HepG2 (cell line): ENCODE results near the gene LSM14B. TPM values are rescaled to one million over a fixed set of nuclear protein-coding genes. Genes with fewer than 3 reads are reported as not detected.

Experiments used
- ATAC-seq: fragments of 200-7000 bp; cut with Tn5 transposase; 3 replicates; pipeline ENCODE4 v1.9.1; 2020; ENCODE audit warnings: mild to moderate bottlenecking, moderate library complexity
- BruUV-seq: library from RNA; stranded (reverse); fragments of 400-500 nt; replicated peaks from 2 replicates; lab custom pipeline; 2021; lab: Mats Ljungman, UMichigan
- CTCF ChIA-PET: fragments of 300-600 bp; formaldehyde crosslinking; extraction: SDS; loops from one replicate; lab custom pipeline; 2021; ENCODE audit warnings: low total read pairs, inconsistent platforms, low intra/inter-chr PET ratio; lab: Yijun Ruan, JAX
- POLR2A ChIA-PET: fragments of 350-600 bp; sonication (Branson Sonifier 250); formaldehyde crosslinking; loops from one replicate; lab custom pipeline; 2020; ENCODE audit warnings: antibody characterized with exemption, inconsistent platforms; lab: Yijun Ruan, JAX
- DNase-seq: peaks from one replicate; pipeline ENCODE4 v3.0.0-alpha.2; 2015; ENCODE audit warnings: low spot score
- FAIRE-seq: peaks from 3 replicates; lab custom pipeline; 2011; peaks lifted over from hg19 to GRCh38; lab: Jason Lieb, UNC
- H2AFZ ChIP-seq: one replicate; pipeline ENCODE4 v1.6.1; 2011; ENCODE audit warnings: low read length, inconsistent platforms
- H3K27ac ChIP-seq: fragments of 300-600 bp; 3 replicates; pipeline ENCODE4 v1.8.0; 2011; ENCODE audit warnings: mixed run types, mild to moderate bottlenecking, mixed read lengths, low read length, inconsistent platforms; ENCODE audit not compliant: insufficient read depth; ENCODE audit errors: extremely low read length
- H3K27me3 ChIP-seq, 2 experiments: fragments of 200-600 bp in 1 of 2; 2 replicates in 1 of 2; 3 replicates in 1 of 2; pipeline versions ENCODE4 v1.6.0 to v1.8.0; 2011; ENCODE audit warnings: low read length in 2 of 2, mild to moderate bottlenecking in 2 of 2, moderate library complexity in 2 of 2, inconsistent platforms in 1 of 2; ENCODE audit not compliant: insufficient read depth in 2 of 2, control insufficient read depth in 1 of 2
- H3K36me3 ChIP-seq, 2 experiments: fragments of 200-600 bp in 1 of 2; replicated peaks in 1 of 2; 2 replicates in 1 of 2; 3 replicates in 1 of 2; pipeline versions ENCODE4 v1.5.1 to v1.8.0; 2011; ENCODE audit warnings: low read length in 2 of 2, inconsistent platforms in 1 of 2; ENCODE audit not compliant: insufficient read depth in 2 of 2, control insufficient read depth in 1 of 2
- H3K4me1 ChIP-seq: 2 replicates; pipeline ENCODE4 v1.5.1; 2012; ENCODE audit warnings: low read length, inconsistent platforms; ENCODE audit not compliant: insufficient read depth
- H3K4me2 ChIP-seq: 2 replicates; pipeline ENCODE4 v1.6.0; 2011; ENCODE audit warnings: low read depth, low read length, inconsistent platforms
- H3K4me3 ChIP-seq, 3 experiments: fragments of 200-600 bp in 1 of 3; sonication (generic), shearing (Covaris generic) in 1 of 3; replicated peaks in 1 of 3; 2 replicates each; pipeline ENCODE4 v1.5.1; 2011 to 2016; ENCODE audit warnings: low read length in 3 of 3, inconsistent platforms in 2 of 3, low read depth in 2 of 3, mild to moderate bottlenecking in 2 of 3, control low read depth in 1 of 3, mixed read lengths in 1 of 3; ENCODE audit not compliant: insufficient read depth in 1 of 3
- H3K79me2 ChIP-seq: one replicate; pipeline ENCODE4 v1.6.1; 2011; ENCODE audit warnings: low read length, inconsistent platforms; ENCODE audit not compliant: insufficient read depth
- H3K9ac ChIP-seq: 2 replicates; pipeline ENCODE4 v1.6.0; 2011; ENCODE audit warnings: mild to moderate bottlenecking, low read depth, low read length, inconsistent platforms; ENCODE audit not compliant: insufficient read depth
- H3K9me3 ChIP-seq: 2 replicates; pipeline ENCODE4 v1.5.1; 2012; ENCODE audit warnings: mild to moderate bottlenecking, low read length
- H4K20me1 ChIP-seq: 2 replicates; pipeline ENCODE4 v1.6.0; 2011; ENCODE audit warnings: inconsistent platforms, mild to moderate bottlenecking, low read length, moderate library complexity; ENCODE audit not compliant: insufficient read depth
- FOXA1 ChIP-seq, 2 experiments: fragments of 450-650 bp in 1 of 2; sonication (generic) in 1 of 2; formaldehyde crosslinking in 1 of 2; IDR thresholded peaks; 2 replicates each; pipeline versions ENCODE4 v1.4.0 to v1.6.1; 2016 to 2020; ENCODE audit warnings: missing genetic modification reagents in 1 of 2
- HNRNPL ChIP-seq: fragments of 200-400 bp; formaldehyde crosslinking; IDR thresholded peaks from 2 replicates; pipeline ENCODE4 v1.6.1; 2017; ENCODE audit warnings: mild to moderate bottlenecking, low read depth, low read length
- KDM4B ChIP-seq: sonication (generic); formaldehyde crosslinking; IDR thresholded peaks from 2 replicates; pipeline ENCODE4 v1.4.0; 2020; ENCODE audit warnings: missing genetic modification reagents
- PAX8 ChIP-seq: sonication (generic); formaldehyde crosslinking; IDR thresholded peaks from 2 replicates; pipeline ENCODE4 v1.8.0; 2022; ENCODE audit warnings: mild to moderate bottlenecking, missing genetic modification reagents, borderline replicate concordance
- ZNF337 ChIP-seq: sonication (generic); formaldehyde crosslinking; IDR thresholded peaks from 2 replicates; pipeline ENCODE4 v1.5.1; 2020; ENCODE audit warnings: missing genetic modification reagents, low read depth, mild to moderate bottlenecking, borderline replicate concordance
- ZNF34 ChIP-seq: sonication (generic); formaldehyde crosslinking; IDR thresholded peaks from 2 replicates; pipeline ENCODE4 v1.4.0; 2020; ENCODE audit warnings: mild to moderate bottlenecking, missing genetic modification reagents, borderline replicate concordance
- ZNF747 ChIP-seq: sonication (generic); formaldehyde crosslinking; IDR thresholded peaks from 2 replicates; pipeline ENCODE4 v1.8.1; 2023; ENCODE audit warnings: missing genetic modification reagents, mild to moderate bottlenecking, borderline replicate concordance
- WGBS: methylation state at CpG from one replicate; pipeline ENCODE4 v1.1.6; 2017; ENCODE audit warnings: low lambda C conversion rate; 5-methylcytosine and 5-hydroxymethylcytosine counted together
- in situ Hi-C: cut with HindIII; loops from 2 replicates; pipeline ENCODE4 v1.10.0; 2017; ENCODE audit warnings: low pct_unique_long_range_greater_than_20kb; ENCODE audit not compliant: extremely low pct_ligation_motif_present
- intact Hi-C: fragments of 100-400 bp; cut with micrococcal nuclease; formaldehyde crosslinking; loops from one replicate; pipeline ENCODE4 v1.10.0; 2022; ENCODE audit not compliant: unreplicated experiment
- polyA plus RNA-seq, 8 experiments: library from polyadenylated mRNA; depleted of rRNA in 3 of 8; stranded (reverse) in 7 of 8; unstranded in 1 of 8; fragments of >200 nt; fragmentation: Illumina TruSeq in 4 of 8; extraction: Trizol in 4 of 8; gene quantifications; 2 replicates each; pipeline versions ENCODE4 v1.2.1 to v1.2.3, GENCODE V29; 2011 to 2016; ENCODE audit warnings: low read depth in 4 of 8, missing spikeins in 1 of 8, mixed read lengths in 1 of 8; ENCODE audit not compliant: insufficient read depth in 1 of 8
- total RNA-seq, 5 experiments: library from RNA; depleted of rRNA; stranded (reverse); fragments of >200 nt; fragmentation: Illumina TruSeq; extraction: Trizol; gene quantifications; 2 replicates each; pipeline ENCODE4 v1.2.3, GENCODE V29; 2016; ENCODE audit warnings: low read depth in 1 of 5
- TF ChIP-seq, protein P1 (sequence below): sonication (generic); formaldehyde crosslinking; IDR thresholded peaks from 2 replicates; pipeline ENCODE4 v1.4.0; 2020; ENCODE audit warnings: missing genetic modification reagents
- TF ChIP-seq, protein P2 (sequence below): sonication (generic); formaldehyde crosslinking; IDR thresholded peaks from 2 replicates; pipeline ENCODE4 v1.9.0; 2021; ENCODE audit warnings: missing genetic modification reagents, borderline replicate concordance
- TF ChIP-seq, protein P3 (sequence below): sonication (generic); formaldehyde crosslinking; IDR thresholded peaks from 2 replicates; pipeline ENCODE4 v1.4.0; 2020; ENCODE audit warnings: missing genetic modification reagents
- TF ChIP-seq, protein P4 (sequence below): sonication (generic); formaldehyde crosslinking; IDR thresholded peaks from 2 replicates; pipeline ENCODE4 v1.4.0; 2020; ENCODE audit warnings: missing genetic modification reagents, mild to moderate bottlenecking, borderline replicate concordance

The LSM14B gene
- total and polyA plus RNA-seq, 2 of the 13 experiments (the other 11 are each of a cell fraction or from before 2014, with no cell fraction given) = 43.3 to 79.2 TPM

DNA sequence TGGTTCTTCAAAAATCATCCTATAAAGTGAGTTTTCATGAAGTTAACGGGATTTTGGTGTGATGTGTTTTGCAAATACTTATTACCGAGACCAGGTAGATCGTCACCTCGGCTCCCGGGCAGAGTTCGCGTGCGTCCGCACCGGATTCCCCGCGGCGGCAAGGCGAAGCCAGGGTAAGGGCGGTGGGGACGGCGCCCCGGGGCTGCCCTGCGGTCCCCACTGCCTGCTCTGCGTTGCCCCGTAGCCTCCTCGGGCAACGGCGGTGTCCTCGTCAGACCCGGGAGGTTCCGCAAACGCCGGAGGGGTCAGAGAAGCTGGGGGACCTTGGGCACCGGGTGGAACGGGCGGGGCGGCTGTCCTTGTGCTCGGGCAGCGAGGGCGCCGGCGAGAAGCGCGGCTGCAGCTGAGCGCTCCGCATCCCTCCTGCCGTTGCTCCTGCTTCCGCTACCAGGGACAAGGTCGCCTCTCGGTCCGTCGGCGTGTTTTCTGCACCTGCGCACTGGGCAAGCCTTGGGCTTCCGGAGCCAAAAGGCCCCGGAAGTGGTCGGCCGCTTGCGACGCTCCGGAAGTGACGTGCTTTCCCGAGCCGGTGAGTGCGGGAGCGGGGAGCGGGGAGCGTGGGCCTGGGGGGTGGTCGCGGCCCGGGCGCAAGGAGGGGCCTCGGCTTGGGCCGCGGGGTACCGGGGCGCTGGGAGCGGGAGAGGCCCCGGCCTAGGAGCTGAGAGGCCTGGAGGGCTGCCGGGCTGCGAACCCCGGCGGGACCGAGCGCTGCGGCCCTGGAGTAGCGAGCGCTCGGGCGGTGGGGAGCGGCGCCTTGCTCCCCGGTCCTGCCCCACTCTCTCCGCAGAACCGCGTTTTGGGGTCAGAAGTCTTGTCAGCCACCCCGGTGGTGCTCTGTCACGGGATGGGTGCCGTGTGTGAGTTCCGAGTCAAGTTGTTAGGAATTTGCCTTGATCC lies 60.5 kb downstream of the LSM14B start, which contains the start of gene MTG2:
MTG2 (plus strand) TSS at position 560 of the 957 bp plus-strand sequence. CDS start 10,393 bp downstream, outside the sequence.
- H3K9me3 ChIP-seq = no peaks in the 10 kb centered on the region
- H3K36me3 ChIP-seq = peaks cover 9 to 10% of the 10 kb centered on the region in 2 experiments; a peak in 4 of 5 replicates
- peaks cover 48% of the 10 kb centered on the region for H3K4me1 ChIP-seq
- BruUV-seq = TSS peak; percentile 93
- DNase-seq (peak; percentile 98), ATAC-seq (peak; percentile 93), FAIRE-seq (peak; percentile 67)
- H3K4me2 ChIP-seq = peak within 1 kb of the TSS; percentile 95
- H3K9ac ChIP-seq = peak within 1 kb of the TSS; percentile 97
- H3K27ac ChIP-seq = peak within 1 kb of the TSS; percentile 90
- intact Hi-C loops (loop anchor here (1.0 kb wide), 1 partner anchor 56 kb away; the partner anchor contains the start of gene OSBPL2), in situ Hi-C loops (no loop called here)
- ChIA-PET CTCF (no interaction called here), POLR2A (interaction anchor here (0.6 to 1.8 kb wide), 6 partner anchors 8 to 193 kb away, joined by 3 to 6 read pairs (median 3); no protein-coding TSS in a partner anchor)
- no peak within 1 kb of the TSS for H2AFZ ChIP-seq
- H4K20me1 ChIP-seq = no peaks in the 10 kb centered on the region
- H3K27me3 ChIP-seq = no peaks in the 10 kb centered on the region; a peak in 1 of 5 replicates
- H3K4me3 ChIP-seq = peak within 1 kb of the TSS; percentile 87 to 96 (median 90)
- peaks cover 34% of the 10 kb centered on the region for H3K79me2 ChIP-seq
- WGBS = under 1% methylated on average over 82 of the region's 96 CpGs
- TF ChIP-seq ZNF337 (CRISPR knock-in tag) (peak; percentile 96; the same call in 1 of the 2 replicates), ZNF34 (CRISPR knock-in tag) (peak; percentile 87; the same call in 1 of the 2 replicates), KDM4B (peak; percentile 99), PAX8 (CRISPR knock-in tag) (0 out of 2 replicates have a peak, but pooled peaks have one; percentile 25), HNRNPL (peak; percentile 89), FOXA1 (IDR thresholded peaks at IDR 0.05) (no peak), FOXA1 (CRISPR knock-in tag; IDR thresholded peaks at IDR 0.05) (peak; percentile 3; the same call in 1 of the 2 replicates), ZNF747 (peak; percentile 99)
- TF ChIP-seq, protein P1, sequence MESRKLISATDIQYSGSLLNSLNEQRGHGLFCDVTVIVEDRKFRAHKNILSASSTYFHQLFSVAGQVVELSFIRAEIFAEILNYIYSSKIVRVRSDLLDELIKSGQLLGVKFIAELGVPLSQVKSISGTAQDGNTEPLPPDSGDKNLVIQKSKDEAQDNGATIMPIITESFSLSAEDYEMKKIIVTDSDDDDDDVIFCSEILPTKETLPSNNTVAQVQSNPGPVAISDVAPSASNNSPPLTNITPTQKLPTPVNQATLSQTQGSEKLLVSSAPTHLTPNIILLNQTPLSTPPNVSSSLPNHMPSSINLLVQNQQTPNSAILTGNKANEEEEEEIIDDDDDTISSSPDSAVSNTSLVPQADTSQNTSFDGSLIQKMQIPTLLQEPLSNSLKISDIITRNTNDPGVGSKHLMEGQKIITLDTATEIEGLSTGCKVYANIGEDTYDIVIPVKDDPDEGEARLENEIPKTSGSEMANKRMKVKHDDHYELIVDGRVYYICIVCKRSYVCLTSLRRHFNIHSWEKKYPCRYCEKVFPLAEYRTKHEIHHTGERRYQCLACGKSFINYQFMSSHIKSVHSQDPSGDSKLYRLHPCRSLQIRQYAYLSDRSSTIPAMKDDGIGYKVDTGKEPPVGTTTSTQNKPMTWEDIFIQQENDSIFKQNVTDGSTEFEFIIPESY (CRISPR knock-in tag) = peak; percentile 54; the same call in 1 of the 2 replicates
- TF ChIP-seq, protein P2, sequence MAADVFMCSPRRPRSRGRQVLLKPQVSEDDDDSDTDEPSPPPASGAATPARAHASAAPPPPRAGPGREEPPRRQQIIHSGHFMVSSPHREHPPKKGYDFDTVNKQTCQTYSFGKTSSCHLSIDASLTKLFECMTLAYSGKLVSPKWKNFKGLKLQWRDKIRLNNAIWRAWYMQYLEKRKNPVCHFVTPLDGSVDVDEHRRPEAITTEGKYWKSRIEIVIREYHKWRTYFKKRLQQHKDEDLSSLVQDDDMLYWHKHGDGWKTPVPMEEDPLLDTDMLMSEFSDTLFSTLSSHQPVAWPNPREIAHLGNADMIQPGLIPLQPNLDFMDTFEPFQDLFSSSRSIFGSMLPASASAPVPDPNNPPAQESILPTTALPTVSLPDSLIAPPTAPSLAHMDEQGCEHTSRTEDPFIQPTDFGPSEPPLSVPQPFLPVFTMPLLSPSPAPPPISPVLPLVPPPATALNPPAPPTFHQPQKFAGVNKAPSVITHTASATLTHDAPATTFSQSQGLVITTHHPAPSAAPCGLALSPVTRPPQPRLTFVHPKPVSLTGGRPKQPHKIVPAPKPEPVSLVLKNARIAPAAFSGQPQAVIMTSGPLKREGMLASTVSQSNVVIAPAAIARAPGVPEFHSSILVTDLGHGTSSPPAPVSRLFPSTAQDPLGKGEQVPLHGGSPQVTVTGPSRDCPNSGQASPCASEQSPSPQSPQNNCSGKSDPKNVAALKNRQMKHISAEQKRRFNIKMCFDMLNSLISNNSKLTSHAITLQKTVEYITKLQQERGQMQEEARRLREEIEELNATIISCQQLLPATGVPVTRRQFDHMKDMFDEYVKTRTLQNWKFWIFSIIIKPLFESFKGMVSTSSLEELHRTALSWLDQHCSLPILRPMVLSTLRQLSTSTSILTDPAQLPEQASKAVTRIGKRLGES = peak; percentile 81; the same call in 1 of the 2 replicates
- TF ChIP-seq, protein P3, sequence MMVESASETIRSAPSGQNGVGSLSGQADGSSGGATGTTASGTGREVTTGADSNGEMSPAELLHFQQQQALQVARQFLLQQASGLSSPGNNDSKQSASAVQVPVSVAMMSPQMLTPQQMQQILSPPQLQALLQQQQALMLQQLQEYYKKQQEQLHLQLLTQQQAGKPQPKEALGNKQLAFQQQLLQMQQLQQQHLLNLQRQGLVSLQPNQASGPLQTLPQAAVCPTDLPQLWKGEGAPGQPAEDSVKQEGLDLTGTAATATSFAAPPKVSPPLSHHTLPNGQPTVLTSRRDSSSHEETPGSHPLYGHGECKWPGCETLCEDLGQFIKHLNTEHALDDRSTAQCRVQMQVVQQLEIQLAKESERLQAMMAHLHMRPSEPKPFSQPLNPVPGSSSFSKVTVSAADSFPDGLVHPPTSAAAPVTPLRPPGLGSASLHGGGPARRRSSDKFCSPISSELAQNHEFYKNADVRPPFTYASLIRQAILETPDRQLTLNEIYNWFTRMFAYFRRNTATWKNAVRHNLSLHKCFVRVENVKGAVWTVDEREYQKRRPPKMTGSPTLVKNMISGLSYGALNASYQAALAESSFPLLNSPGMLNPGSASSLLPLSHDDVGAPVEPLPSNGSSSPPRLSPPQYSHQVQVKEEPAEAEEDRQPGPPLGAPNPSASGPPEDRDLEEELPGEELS (CRISPR knock-in tag) = peak; percentile 82
- TF ChIP-seq, protein P4, sequence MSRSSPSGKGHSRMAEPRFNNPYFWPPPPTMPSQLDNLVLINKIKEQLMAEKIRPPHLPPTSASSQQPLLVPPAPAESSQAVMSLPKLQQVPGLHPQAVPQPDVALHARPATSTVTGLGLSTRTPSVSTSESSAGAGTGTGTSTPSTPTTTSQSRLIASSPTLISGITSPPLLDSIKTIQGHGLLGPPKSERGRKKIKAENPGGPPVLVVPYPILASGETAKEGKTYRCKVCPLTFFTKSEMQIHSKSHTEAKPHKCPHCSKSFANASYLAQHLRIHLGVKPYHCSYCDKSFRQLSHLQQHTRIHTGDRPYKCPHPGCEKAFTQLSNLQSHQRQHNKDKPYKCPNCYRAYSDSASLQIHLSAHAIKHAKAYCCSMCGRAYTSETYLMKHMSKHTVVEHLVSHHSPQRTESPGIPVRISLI (CRISPR knock-in tag) = peak; percentile 44; the same call in 1 of the 2 replicates
